K562 (cell line): ENCODE results near the gene CEP350. TPM values are rescaled to one million over a fixed set of nuclear protein-coding genes. Genes with fewer than 3 reads are reported as not detected.

Source experiments
- ATF2 ChIP-seq: sonication (generic); formaldehyde crosslinking; IDR thresholded peaks from 2 replicates; pipeline ENCODE4 v1.8.1; 2022; ENCODE audit warnings: missing genetic modification reagents
- BDP1 ChIP-seq: IDR thresholded peaks from 3 replicates; pipeline ENCODE4 v1.6.1; 2011; ENCODE audit not compliant: insufficient read length, insufficient read depth
- CBFB ChIP-seq: sonication (generic); formaldehyde crosslinking; IDR thresholded peaks from 2 replicates; pipeline ENCODE4 v1.4.0; 2020; ENCODE audit warnings: mild to moderate bottlenecking, missing genetic modification reagents
- CTCF ChIP-seq, 3 experiments: IDR thresholded peaks in 2 of 3; conservative IDR thresholded peaks in 1 of 3; 2 replicates each; pipeline ENCODE4 v1.5.1; 2011 to 2012; ENCODE audit warnings: low read length in 3 of 3, mild to moderate bottlenecking in 3 of 3, control low read depth in 2 of 3, improper control_type of control experiment in 1 of 3, inconsistent platforms in 1 of 3, low read depth in 1 of 3, mixed read lengths in 1 of 3, moderate library complexity in 1 of 3; ENCODE audit not compliant: insufficient read depth in 2 of 3
- E2F5 ChIP-seq: sonication (generic); formaldehyde crosslinking; IDR thresholded peaks from 2 replicates; pipeline ENCODE4 v1.8.0; 2022; ENCODE audit warnings: mild to moderate bottlenecking, missing genetic modification reagents
- FOXK1 ChIP-seq: sonication (generic); formaldehyde crosslinking; IDR thresholded peaks from 2 replicates; pipeline ENCODE4 v1.8.0; 2022; ENCODE audit warnings: missing genetic modification reagents, mild to moderate bottlenecking, borderline replicate concordance
- IFI16 ChIP-seq: fragments of 250-450 bp; sonication (Bioruptor Pico); IDR thresholded peaks from 2 replicates; pipeline ENCODE4 v2.1.2; 2022; ENCODE audit warnings: mild to moderate bottlenecking, inconsistent platforms
- KDM4B ChIP-seq, 2 experiments: fragments of 450-650 bp in 1 of 2; sonication (generic) in 1 of 2; IDR thresholded peaks; 2 replicates each; pipeline ENCODE4 v1.6.1; 2016 to 2017; ENCODE audit warnings: borderline replicate concordance in 2 of 2, antibody characterized with exemption in 1 of 2, low read depth in 1 of 2, mild to moderate bottlenecking in 1 of 2
- NCOA4 ChIP-seq: fragments of 450-650 bp; IDR thresholded peaks from 2 replicates; pipeline ENCODE4 v1.6.1; 2018; ENCODE audit warnings: mild to moderate bottlenecking; ENCODE audit not compliant: partially characterized antibody
- NR1H2 ChIP-seq: sonication (generic); formaldehyde crosslinking; IDR thresholded peaks from 2 replicates; pipeline ENCODE4 v1.4.0; 2020; ENCODE audit warnings: mild to moderate bottlenecking, missing genetic modification reagents
- POLR2G ChIP-seq: fragments of 200-400 bp; formaldehyde crosslinking; IDR thresholded peaks from 2 replicates; pipeline ENCODE4 v1.6.1; 2017; ENCODE audit warnings: low read depth, mild to moderate bottlenecking, antibody characterized with exemption, low read length, moderate library complexity
- SIN3A ChIP-seq, 2 experiments: fragments of 150-350 bp in 1 of 2; IDR thresholded peaks; 2 replicates each; pipeline ENCODE4 v1.6.1; 2011 to 2016; ENCODE audit warnings: borderline replicate concordance in 2 of 2, low read depth in 2 of 2, low read length in 2 of 2, mild to moderate bottlenecking in 2 of 2, moderate library complexity in 2 of 2; ENCODE audit not compliant: control insufficient read depth in 1 of 2
- SRSF1 ChIP-seq: fragments of 200-400 bp; formaldehyde crosslinking; IDR thresholded peaks from 2 replicates; pipeline ENCODE4 v1.6.1; 2017; ENCODE audit warnings: mild to moderate bottlenecking, low read depth, low read length, moderate library complexity
- XRCC4 ChIP-seq: IDR thresholded peaks from one replicate; pipeline ENCODE4 v1.6.1; 2011; ENCODE audit not compliant: insufficient read depth, insufficient read length; ENCODE audit errors: extremely low read depth
- ZFPM2 ChIP-seq: fragments of 250-450 bp; sonication (Bioruptor Pico); IDR thresholded peaks from 2 replicates; pipeline ENCODE4 v1.5.1; 2022; ENCODE audit warnings: mild to moderate bottlenecking
- ZNF431 ChIP-seq: sonication (generic); formaldehyde crosslinking; IDR thresholded peaks from 2 replicates; pipeline ENCODE4 v1.8.0; 2022; ENCODE audit warnings: mild to moderate bottlenecking, missing genetic modification reagents
- polyA plus RNA-seq, 8 experiments: library from polyadenylated mRNA; depleted of rRNA in 4 of 8; stranded (reverse) in 5 of 8; unstranded in 3 of 8; fragments of >200 nt; fragmentation: Nextera tagmentation in 2 of 8; fragmentation: Illumina TruSeq in 1 of 8; extraction: Ambion mirVana in 2 of 8; extraction: Trizol in 1 of 8; gene quantifications; 2 replicates each; pipeline versions ENCODE4 v1.2.1 to v1.2.3, GENCODE V29; 2011 to 2014; ENCODE audit warnings: inconsistent platforms in 1 of 8, missing spikeins in 1 of 8
- total RNA-seq, 7 experiments: library from RNA; depleted of rRNA in 6 of 7; stranded (reverse); fragments of >200 nt in 6 of 7; fragmentation: Illumina TruSeq in 2 of 7; extraction: Trizol in 2 of 7; gene quantifications; 2 replicates each; pipeline versions ENCODE4 v1.2.1 to v1.2.3, GENCODE V29; 2011 to 2021; ENCODE audit warnings: low replicate concordance in 1 of 7
- TF ChIP-seq, protein P1 (sequence below): sonication (generic); formaldehyde crosslinking; IDR thresholded peaks from 2 replicates; pipeline ENCODE4 v1.8.0; 2022; ENCODE audit warnings: missing genetic modification reagents, mild to moderate bottlenecking, borderline replicate concordance
- TF ChIP-seq, protein P2 (sequence below): fragments of 450-650 bp; formaldehyde crosslinking; IDR thresholded peaks from 2 replicates; pipeline ENCODE4 v1.4.0; 2022; ENCODE audit warnings: mild to moderate bottlenecking, moderate library complexity

Gene CEP350
- total and polyA plus RNA-seq, 9 of the 15 experiments (the other 6 are each of a cell fraction or from before 2014, with no cell fraction given) = 8.3 to 64.3 (median 28.0) TPM

DNA sequence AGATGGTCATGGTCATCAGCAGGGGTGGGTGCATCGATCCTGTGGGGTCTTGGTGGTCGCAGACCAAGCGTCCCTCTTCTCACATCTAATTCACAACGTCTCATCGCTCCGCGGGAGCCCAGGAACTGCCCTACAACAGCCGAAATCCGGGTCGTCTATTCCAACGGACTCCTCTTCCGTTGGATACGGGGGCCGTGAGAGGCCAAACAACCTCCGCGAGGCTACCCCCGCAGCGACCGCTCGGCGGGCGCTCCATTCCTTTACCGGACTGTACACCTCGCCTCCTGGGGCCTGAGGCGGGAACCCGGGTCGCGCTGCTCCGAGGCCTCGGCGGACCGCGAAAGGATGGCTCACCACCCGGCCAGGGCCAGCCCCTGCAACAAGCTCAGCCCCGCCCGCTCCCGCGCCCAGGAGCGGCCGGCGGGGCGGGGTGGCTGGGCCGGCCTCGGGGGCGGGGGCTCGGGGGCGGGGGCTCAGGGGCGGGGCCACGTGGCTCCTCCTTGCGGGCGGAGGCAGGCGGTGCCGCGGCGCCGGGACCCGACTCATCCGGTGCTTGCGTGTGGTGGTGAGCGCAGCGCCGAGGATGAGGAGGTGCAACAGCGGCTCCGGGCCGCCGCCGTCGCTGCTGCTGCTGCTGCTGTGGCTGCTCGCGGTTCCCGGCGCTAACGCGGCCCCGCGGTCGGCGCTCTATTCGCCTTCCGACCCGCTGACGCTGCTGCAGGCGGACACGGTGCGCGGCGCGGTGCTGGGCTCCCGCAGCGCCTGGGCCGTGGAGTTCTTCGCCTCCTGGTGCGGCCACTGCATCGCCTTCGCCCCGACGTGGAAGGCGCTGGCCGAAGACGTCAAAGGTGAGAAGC, 199.9 kb downstream of the CEP350 start, which contains the start of gene QSOX1 (continued):
- peak; percentile 88; the same call in 1 of the 2 replicates for TF ChIP-seq E2F5 (CRISPR knock-in tag)
- TF ChIP-seq NR1H2 = 0 out of 2 replicates have a peak, but pooled peaks have one; percentile 30
- TF ChIP-seq CTCF (IDR thresholded peaks at IDR 0.05 in 2 of 3, conservative IDR thresholded peaks at IDR 0.05 in 1 of 3; ENCODE audit: insufficient read depth in 2 of 3, low read depth in 1 of 3, low read length in 3 of 3) = peak in 2 of 3 experiments; percentile 10 to 48; a peak in 1 of 6 replicates
- no peak for TF ChIP-seq FOXK1 (CRISPR knock-in tag)
- peak in 1 of 2 experiments; percentile 10; a peak in 1 of 4 replicates for TF ChIP-seq SIN3A (IDR thresholded peaks at IDR 0.05; ENCODE audit: borderline replicate concordance in 2 of 2, control insufficient read depth in 1 of 2, low read depth in 2 of 2, low read length in 2 of 2)
- TF ChIP-seq ZFPM2 (CRISPR knock-in tag) = no peak
- TF ChIP-seq BDP1 = no peak
- 0 out of 2 replicates have a peak, but pooled peaks have one; percentile 22 for TF ChIP-seq SRSF1
- TF ChIP-seq NCOA4 = no peak
- no peak for TF ChIP-seq CBFB (CRISPR knock-in tag)
- peak; percentile 33; the same call in 1 of the 2 replicates for TF ChIP-seq ATF2 (CRISPR knock-in tag)
- TF ChIP-seq XRCC4 = no peak
- TF ChIP-seq, protein P1, sequence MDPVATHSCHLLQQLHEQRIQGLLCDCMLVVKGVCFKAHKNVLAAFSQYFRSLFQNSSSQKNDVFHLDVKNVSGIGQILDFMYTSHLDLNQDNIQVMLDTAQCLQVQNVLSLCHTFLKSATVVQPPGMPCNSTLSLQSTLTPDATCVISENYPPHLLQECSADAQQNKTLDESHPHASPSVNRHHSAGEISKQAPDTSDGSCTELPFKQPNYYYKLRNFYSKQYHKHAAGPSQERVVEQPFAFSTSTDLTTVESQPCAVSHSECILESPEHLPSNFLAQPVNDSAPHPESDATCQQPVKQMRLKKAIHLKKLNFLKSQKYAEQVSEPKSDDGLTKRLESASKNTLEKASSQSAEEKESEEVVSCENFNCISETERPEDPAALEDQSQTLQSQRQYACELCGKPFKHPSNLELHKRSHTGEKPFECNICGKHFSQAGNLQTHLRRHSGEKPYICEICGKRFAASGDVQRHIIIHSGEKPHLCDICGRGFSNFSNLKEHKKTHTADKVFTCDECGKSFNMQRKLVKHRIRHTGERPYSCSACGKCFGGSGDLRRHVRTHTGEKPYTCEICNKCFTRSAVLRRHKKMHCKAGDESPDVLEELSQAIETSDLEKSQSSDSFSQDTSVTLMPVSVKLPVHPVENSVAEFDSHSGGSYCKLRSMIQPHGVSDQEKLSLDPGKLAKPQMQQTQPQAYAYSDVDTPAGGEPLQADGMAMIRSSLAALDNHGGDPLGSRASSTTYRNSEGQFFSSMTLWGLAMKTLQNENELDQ (CRISPR knock-in tag) = no peak
- TF ChIP-seq POLR2G = peak; percentile 95
- TF ChIP-seq IFI16 (CRISPR knock-in tag) = no peak
- TF ChIP-seq ZNF431 = 0 out of 2 replicates have a peak, but pooled peaks have one; percentile 30
- 0 out of 4 replicates have a peak, but pooled peaks of 1 of the 2 experiments have one; percentile 33 for TF ChIP-seq KDM4B (IDR thresholded peaks at IDR 0.05; ENCODE audit: borderline replicate concordance in 2 of 2, low read depth in 1 of 2)
- TF ChIP-seq, protein P2, sequence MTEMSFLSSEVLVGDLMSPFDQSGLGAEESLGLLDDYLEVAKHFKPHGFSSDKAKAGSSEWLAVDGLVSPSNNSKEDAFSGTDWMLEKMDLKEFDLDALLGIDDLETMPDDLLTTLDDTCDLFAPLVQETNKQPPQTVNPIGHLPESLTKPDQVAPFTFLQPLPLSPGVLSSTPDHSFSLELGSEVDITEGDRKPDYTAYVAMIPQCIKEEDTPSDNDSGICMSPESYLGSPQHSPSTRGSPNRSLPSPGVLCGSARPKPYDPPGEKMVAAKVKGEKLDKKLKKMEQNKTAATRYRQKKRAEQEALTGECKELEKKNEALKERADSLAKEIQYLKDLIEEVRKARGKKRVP = 0 out of 2 replicates have a peak, but pooled peaks have one; percentile 24
